Left cardiac atrium (tissue), 4 donors: ENCODE measurements around the gene CACNA2D3. TPM values are rescaled to one million over a fixed set of nuclear protein-coding genes. Genes with fewer than 3 reads are reported as not detected.
"Not testable (repeated sequence)": the region's sequence is repeated elsewhere in the genome, so short reads cannot be mapped to it uniquely, and the experiment has no call there.

Source experiments
- ATAC-seq, 2 donors: fragments of 200-7000 bp; cut with Tn5 transposase; one replicate each; pipeline ENCODE4 v1.9.1; 2020; ENCODE audit warnings: mild to moderate bottlenecking in 2 of 2, moderate library complexity in 2 of 2
- DNase-seq: peaks from one replicate; pipeline ENCODE4 v3.0.0-alpha.2; 2020
- intact Hi-C, 2 donors: fragments of 100-400 bp; cut with DNase I; formaldehyde crosslinking; loops; one replicate each; pipeline versions ENCODE4 v1.14.1 to v1.15.1; 2022 to 2023
- total RNA-seq, 2 donors: library from RNA; stranded (reverse); fragmentation: NEBNext Ultra II Directional; extraction: Animal tissue kit (Norgen Biotek cat#: 25700); gene quantifications; one replicate each; pipeline ENCODE4 v1.2.1, GENCODE V29; 2021
- donor health status: DM: no; HTN: yes; CAD: no.
- donor health status: DM: no; HTN: yes; CAD: no; lungs with severe emphysema.
- donor health status: DM: yes; HTN: yes; CAD: no.
- donor health status: Dilated cardiomyopathy.

CACNA2D3 gene
- total RNA-seq, 2 donors from 2014 or later = 17.3 to 24.2 TPM

DNA sequence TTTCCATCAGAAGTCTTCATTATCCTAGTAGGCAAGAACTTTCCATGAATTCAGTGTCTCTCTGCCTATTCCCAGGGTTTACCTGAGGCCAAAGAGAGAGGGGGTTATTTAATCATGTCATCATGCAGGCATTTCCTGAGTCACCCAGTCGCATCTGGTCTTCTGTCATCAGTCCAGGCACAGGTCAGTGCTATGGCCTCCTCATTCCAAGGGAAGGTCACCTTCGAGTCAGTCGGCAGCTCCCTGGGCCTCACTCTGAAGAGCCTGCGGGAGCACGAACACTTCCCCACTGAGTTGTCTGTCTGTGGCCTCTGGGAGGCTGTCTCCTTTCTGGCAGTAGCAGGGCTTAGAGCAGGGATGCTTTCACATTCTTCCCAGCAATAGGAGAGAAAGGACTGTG, 831.7 kb downstream of the CACNA2D3 start:
- intact Hi-C loops = no loop called here
- DNase-seq (no peak), ATAC-seq (peak in 1 of 2 donors; percentile 59)

GRCh38 chr3:54954521-54954920, 832.2 kb downstream of the CACNA2D3 start:
- ATAC-seq (no peak), DNase-seq (no peak)
- intact Hi-C loops = no loop called here

GRCh38 chr3:54955496-54955895, 833.1 kb downstream of the CACNA2D3 start:
- ATAC-seq (no peak), DNase-seq (no peak)
- intact Hi-C loops = no loop called here

DNA sequence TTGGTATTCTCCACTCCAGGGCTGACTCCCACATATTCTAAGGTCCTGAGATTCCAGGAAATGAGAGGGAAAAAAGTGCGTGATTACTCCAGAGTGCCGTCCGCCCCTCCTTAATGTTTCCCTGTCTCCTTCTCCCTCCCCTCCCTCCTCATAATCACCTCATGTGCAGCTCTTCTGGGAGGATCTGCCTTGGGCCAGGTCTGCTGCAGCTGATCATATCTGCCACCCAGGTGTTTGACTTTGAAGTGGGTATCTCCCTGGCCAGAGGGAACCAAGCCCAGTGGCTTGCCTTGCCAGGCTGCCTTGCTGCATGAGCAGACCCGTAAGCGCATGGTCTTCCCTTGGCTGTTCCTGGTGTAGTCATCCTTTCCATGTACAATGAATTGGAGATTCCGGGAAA, 833.6 kb downstream of the CACNA2D3 start:
- ATAC-seq (no peak), DNase-seq (no peak)
- intact Hi-C loops = no loop called here

- intact Hi-C loops = no loop called here
- ATAC-seq (no peak), DNase-seq (no peak)
Measured at GRCh38 chr3:54957711-54958110, 835.4 kb downstream of the CACNA2D3 start.

GRCh38 chr3:54960082-54960481, 837.7 kb downstream of the CACNA2D3 start:
- DNase-seq = no peak
- intact Hi-C loops = no loop called here

GRCh38 chr3:54960701-54961100, 838.3 kb downstream of the CACNA2D3 start:
- ATAC-seq (no peak), DNase-seq (no peak)
- intact Hi-C loops = no loop called here

More at GRCh38 chr3:54960082-54960481, 837.7 kb downstream of the CACNA2D3 start:
- no peak for ATAC-seq

GRCh38 chr3:54962200-54962599, 839.8 kb downstream of the CACNA2D3 start:
- intact Hi-C loops = no loop called here

GRCh38 chr3:54963641-54964040, 841.3 kb downstream of the CACNA2D3 start:
- no peak for ATAC-seq
- intact Hi-C loops = no loop called here
- DNase-seq = no peak

More at GRCh38 chr3:54962200-54962599, 839.8 kb downstream of the CACNA2D3 start:
- DNase-seq = no peak
- no peak for ATAC-seq

DNA sequence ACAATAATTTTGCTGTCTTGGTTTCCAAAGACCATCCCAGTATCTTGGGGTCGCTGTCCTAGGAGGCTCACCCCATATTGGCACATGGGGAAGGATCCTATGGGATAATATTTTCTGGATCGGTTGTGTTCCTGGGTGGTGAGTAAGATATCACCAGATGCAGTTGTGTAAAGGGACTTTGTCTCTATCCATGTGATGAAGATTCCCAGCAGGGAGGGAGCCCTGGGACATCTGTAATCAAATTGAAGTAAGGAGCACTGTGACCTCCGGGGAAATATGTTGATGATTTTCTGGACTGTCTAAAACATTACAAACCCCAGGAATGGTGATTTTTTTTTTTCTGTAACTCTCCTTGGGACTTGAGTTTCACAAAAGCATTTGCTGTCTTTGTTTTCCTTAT, 841.7 kb downstream of the CACNA2D3 start:
- ATAC-seq (no peak), DNase-seq (no peak)
- intact Hi-C loops = no loop called here

DNA sequence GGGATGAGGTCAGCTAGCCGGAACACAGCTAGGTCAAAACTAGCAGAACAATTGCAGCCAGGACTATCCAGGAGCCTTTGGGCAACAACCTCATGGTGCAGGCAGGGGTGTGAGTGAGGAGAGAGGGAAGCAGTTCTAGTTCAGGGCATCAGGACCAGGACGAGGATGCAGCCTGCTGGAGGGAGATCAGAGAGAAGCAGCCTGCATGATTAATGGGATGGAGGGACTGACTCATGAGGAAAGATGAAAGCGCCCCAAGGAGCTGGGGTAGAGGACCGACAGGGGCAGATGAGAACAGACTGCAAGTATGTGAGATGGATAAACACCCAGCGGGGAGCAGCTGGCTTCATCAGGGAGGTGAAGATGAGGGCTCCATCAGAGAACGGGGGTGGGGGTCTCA, 843.4 kb downstream of the CACNA2D3 start:
- DNase-seq (no peak), ATAC-seq (no peak)
- intact Hi-C loops = no loop called here

- intact Hi-C loops = no loop called here
- ATAC-seq = no peak
- DNase-seq = no peak
Measured at GRCh38 chr3:54966979-54967378, 844.6 kb downstream of the CACNA2D3 start.

- DNase-seq (no peak), ATAC-seq (peak in 1 of 2 donors; percentile 21)
- intact Hi-C loops = no loop called here
Measured at GRCh38 chr3:54967731-54968161, 845.4 kb downstream of the CACNA2D3 start.

DNA sequence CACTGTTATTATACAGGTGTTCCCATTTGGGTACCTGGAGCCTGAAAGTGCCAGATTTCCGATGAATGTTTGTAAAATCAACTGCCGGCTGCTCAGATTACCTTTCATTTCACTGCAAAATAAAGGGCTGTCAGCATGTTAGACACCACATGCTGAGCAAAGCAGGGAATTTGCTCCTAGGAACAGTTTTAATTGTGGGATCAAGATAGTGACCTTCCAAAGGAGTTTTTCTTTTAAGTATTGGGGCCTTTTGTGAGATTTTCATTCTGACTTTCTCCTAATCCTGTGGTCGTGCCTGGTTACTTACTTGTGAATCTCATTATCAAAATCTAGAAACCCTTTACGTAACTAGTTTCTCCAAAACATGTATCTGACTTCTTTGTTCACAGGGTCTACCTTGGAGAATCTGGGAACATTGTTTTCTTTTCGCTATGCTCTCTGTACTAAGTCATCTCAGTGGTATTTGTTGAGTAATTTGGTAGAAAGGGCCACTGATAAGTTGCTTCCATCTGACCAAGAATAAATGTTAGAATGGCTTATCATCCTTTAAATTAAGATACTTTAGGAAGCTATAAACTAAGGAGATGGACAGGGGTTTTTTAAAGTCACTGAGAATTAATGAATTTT, 846.3 kb downstream of the CACNA2D3 start:
- ATAC-seq (peak in 1 of 2 donors; percentile 52), DNase-seq (no peak)
- intact Hi-C loops = no loop called here

DNA sequence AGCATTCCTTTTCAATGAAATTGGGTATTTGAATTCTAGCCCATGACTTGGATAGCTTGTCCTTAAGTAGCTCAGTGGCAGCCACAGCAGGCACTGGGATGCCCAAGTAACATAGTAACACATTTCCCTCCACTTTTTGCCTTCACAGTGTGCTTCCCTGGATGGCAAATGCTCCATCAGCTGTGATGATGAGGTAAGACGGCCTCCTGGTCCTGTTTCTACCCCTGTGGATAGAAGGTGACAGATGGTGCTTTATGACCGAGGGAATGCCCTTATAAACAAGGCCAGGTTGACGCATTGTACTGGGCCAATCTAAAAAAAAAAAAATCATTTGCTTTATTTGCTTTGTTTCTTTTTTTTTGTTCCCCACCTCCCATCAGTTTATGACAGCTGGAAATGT, 847.3 kb downstream of the CACNA2D3 start:
- no peak for DNase-seq
- intact Hi-C loops = no loop called here
- no peak for ATAC-seq

GRCh38 chr3:54970895-54971294, 848.5 kb downstream of the CACNA2D3 start:
- DNase-seq = no peak
- intact Hi-C loops = no loop called here
- peak in 1 of 2 donors; percentile 44 for ATAC-seq

- DNase-seq (no peak), ATAC-seq (no peak)
- intact Hi-C loops = no loop called here
Measured at GRCh38 chr3:54977439-54977838, 855.1 kb downstream of the CACNA2D3 start.

DNA sequence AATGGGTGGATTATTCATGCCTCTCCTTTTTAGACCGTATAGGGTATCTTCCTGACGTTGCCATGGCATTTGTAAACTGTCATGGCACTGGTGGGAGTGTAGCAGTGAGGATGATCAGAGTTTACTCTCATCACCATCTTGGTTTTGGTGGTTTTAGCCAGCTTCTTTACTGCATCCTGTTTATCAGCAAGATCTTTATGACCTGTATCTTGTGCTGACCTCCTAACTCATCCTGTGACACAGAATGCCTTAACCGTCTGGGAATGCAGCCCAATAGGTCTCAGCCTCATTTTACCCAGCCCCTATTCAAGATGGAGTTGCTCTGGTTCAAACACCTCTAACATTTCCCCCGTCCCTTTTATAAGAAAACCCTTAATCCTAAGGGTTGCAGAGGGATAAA, 855.6 kb downstream of the CACNA2D3 start:
- DNase-seq, ATAC-seq, intact Hi-C loops: not testable (repeated sequence)

DNA sequence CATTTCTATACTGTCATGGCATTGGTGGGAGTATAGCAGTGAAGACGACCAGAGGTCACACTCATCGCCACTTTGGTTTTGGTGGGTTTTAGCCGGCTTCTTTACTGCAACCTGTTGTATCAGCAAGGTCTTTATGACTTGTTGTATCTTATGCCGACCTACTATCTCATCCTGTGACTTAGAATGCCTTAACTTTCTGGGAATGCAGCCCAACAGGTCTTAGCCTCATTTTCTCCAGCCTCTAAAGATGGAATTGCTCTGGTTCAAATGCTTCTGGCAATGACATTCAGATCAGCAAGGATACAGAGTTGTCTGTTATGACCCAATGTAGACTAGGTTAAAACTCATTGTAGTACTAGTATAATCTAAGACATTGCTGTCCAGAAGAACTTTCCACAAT, 860.5 kb downstream of the CACNA2D3 start:
- intact Hi-C loops = no loop called here
- ATAC-seq = no peak

DNA sequence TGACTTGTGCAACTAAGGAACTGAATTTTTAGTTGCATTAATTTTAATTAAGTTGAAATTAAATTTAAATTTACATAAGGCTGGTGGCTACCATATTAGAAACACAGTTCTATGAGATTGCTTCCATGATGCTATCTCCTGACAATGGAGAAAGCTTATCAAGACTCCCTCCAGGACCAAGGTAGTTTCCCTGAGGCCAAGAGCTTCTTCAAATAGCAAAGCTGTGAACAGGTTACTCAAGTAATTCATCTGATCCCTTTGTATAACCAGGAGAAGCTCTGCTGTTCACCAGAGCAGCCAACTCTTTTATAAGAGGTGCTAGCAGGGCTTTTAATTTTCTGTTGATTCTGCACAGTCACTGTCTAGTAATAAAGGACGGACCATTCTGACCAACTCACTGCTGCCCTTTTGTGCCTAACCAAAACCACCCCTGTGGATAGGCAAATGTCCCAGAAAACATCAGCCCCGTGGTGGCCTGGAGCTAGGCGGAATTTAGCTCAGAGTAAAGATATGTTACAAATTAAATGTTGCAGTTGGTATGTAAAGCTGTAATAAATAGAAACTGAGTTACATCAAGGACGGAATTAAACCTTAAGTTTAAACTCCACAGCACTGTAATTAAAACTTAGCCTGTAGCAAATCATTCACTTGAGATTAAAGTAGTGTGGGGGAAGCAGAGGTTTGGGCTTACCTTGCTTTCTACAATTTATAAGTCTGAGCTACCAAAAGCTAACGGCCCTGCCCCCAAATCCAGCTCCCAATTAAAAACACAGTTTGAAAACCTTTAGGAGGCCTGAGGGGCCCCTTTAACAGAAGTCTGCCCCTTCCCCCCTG, 861.1 kb downstream of the CACNA2D3 start:
- ATAC-seq (no peak), DNase-seq (no peak)
- intact Hi-C loops = no loop called here

More for the DNA sequence above, 860.5 kb downstream of the CACNA2D3 start:
- DNase-seq = no peak

- DNase-seq (no peak), ATAC-seq (no peak)
- intact Hi-C loops = no loop called here
Measured at GRCh38 chr3:54985856-54986255, 863.5 kb downstream of the CACNA2D3 start.
